ENCODE measurements around the gene ID4.

- no peak for TF ChIP-seq CTCF (IDR thresholded peaks at IDR 0.05)
- no peak for TF ChIP-seq TCF7L2 (IDR thresholded peaks at IDR 0.05; ENCODE audit: low read depth, low read length)
These were observed 18.4 kb upstream of the ID4 start for GRCh38 chr6:19818805-19819204.

Measured in Panc1 (cell line).